Measurements from ENCODE around the gene ABL2. TPM values are rescaled to one million over a fixed set of nuclear protein-coding genes. Genes with fewer than 3 reads are reported as not detected.

The ABL2 gene
- total RNA-seq, 1 donor from 2014 or later = 35.8 TPM

DNA sequence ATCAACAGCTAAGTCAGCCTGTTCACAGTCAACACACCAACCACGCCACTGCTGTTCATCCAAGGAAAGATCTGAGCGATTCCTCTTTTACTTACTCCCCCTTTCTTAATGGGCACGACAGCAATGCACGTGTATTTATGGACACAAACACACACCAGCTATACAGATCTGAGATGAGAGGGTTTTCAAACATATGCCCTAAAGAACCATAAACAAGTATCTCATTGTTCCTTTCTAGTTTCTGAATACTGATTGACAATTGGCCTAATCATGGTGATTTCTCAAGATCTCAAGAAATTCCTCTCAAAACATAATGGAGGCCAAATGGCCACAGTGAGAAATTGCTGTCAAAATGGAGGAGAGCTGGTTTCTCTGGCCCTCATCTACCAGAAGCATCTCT, 129.6 kb downstream of the ABL2 start:
- no peak for FAIRE-seq
- peaks cover 6% of the 10 kb centered on the region for H3K36me3 ChIP-seq (ENCODE audit: control insufficient read depth, insufficient read depth, low read length)
- H3K4me3 ChIP-seq (ENCODE audit: low read depth, low read length) = no peak overlapping the region
- no peaks in the 10 kb centered on the region for H3K27me3 ChIP-seq (ENCODE audit: control insufficient read depth, insufficient read depth, low read length)
- DNase-seq (ENCODE audit: low read depth) = no peak
- TF ChIP-seq, protein P1, sequence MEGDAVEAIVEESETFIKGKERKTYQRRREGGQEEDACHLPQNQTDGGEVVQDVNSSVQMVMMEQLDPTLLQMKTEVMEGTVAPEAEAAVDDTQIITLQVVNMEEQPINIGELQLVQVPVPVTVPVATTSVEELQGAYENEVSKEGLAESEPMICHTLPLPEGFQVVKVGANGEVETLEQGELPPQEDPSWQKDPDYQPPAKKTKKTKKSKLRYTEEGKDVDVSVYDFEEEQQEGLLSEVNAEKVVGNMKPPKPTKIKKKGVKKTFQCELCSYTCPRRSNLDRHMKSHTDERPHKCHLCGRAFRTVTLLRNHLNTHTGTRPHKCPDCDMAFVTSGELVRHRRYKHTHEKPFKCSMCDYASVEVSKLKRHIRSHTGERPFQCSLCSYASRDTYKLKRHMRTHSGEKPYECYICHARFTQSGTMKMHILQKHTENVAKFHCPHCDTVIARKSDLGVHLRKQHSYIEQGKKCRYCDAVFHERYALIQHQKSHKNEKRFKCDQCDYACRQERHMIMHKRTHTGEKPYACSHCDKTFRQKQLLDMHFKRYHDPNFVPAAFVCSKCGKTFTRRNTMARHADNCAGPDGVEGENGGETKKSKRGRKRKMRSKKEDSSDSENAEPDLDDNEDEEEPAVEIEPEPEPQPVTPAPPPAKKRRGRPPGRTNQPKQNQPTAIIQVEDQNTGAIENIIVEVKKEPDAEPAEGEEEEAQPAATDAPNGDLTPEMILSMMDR (IDR thresholded peaks at IDR 0.05; ENCODE audit: insufficient read depth, low read length, severe bottlenecking) = no peak

GRCh38 chr1:179095924-179096323, 133.6 kb downstream of the ABL2 start:
- TF ChIP-seq, protein P1 (IDR thresholded peaks at IDR 0.05; ENCODE audit: insufficient read depth, low read length, severe bottlenecking) = no peak
- peaks cover 14% of the 10 kb centered on the region for H3K36me3 ChIP-seq (ENCODE audit: control insufficient read depth, insufficient read depth, low read length)
- no peak for FAIRE-seq

DNA sequence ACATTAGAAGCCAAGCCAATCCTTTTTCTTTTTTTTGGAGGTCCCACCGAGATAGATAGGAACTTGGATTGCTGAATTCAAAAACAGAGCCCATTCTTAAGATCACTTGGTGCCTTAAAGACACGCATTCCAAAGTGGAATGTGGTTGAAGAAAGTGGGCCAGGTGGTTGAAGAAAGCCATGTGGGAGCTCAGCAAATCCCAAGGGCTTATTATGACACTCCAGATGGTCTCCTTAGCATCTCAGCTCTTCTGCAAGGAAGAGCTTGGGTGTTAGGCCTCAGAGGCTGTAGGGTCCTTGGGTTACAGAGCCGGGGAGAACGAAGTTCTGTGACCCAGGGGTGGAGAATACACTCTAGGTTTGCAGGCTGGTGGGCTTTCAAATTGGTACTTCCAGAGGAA, 134.1 kb downstream of the ABL2 start:
- TF ChIP-seq, protein P1 (IDR thresholded peaks at IDR 0.05; ENCODE audit: insufficient read depth, low read length, severe bottlenecking) = no peak
- FAIRE-seq (no peak), DNase-seq (ENCODE audit: low read depth) (no peak)
- no peak overlapping the region for H3K4me3 ChIP-seq (ENCODE audit: low read depth, low read length)
- H3K27me3 ChIP-seq (ENCODE audit: control insufficient read depth, insufficient read depth, low read length) = no peaks in the 10 kb centered on the region
- H3K36me3 ChIP-seq (ENCODE audit: control insufficient read depth, insufficient read depth, low read length) = peaks cover 14% of the 10 kb centered on the region

More at GRCh38 chr1:179095924-179096323, 133.6 kb downstream of the ABL2 start:
- no peaks in the 10 kb centered on the region for H3K27me3 ChIP-seq (ENCODE audit: control insufficient read depth, insufficient read depth, low read length)
- H3K4me3 ChIP-seq (ENCODE audit: low read depth, low read length) = no peak overlapping the region
- no peak for DNase-seq (ENCODE audit: low read depth)

DNA sequence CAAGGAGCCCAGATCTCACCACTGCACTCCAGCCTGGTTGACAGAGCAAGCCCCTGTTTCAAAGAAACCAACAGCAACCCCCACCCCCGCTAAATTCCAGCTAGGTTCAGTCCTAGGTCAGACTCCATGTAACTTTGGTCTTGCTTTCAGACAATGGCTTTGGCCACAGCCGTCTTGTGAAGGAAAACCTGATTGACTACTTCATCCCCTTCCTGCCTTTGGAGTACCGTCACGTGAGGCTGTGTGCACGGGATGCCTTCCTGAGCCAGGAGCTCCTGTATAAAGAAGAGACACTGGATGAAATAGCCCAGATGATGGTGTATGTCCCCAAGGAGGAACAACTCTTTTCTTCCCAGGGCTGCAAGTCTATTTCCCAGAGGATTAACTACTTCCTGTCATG, 134.7 kb downstream of the ABL2 start:
- H3K36me3 ChIP-seq (ENCODE audit: control insufficient read depth, insufficient read depth, low read length) = peaks cover 14% of the 10 kb centered on the region
- no peak for FAIRE-seq
- H3K4me3 ChIP-seq (ENCODE audit: low read depth, low read length) = no peak overlapping the region
- TF ChIP-seq, protein P1 (IDR thresholded peaks at IDR 0.05; ENCODE audit: insufficient read depth, low read length, severe bottlenecking) = no peak
- DNase-seq (ENCODE audit: low read depth) = no peak
- no peaks in the 10 kb centered on the region for H3K27me3 ChIP-seq (ENCODE audit: control insufficient read depth, insufficient read depth, low read length)

DNA sequence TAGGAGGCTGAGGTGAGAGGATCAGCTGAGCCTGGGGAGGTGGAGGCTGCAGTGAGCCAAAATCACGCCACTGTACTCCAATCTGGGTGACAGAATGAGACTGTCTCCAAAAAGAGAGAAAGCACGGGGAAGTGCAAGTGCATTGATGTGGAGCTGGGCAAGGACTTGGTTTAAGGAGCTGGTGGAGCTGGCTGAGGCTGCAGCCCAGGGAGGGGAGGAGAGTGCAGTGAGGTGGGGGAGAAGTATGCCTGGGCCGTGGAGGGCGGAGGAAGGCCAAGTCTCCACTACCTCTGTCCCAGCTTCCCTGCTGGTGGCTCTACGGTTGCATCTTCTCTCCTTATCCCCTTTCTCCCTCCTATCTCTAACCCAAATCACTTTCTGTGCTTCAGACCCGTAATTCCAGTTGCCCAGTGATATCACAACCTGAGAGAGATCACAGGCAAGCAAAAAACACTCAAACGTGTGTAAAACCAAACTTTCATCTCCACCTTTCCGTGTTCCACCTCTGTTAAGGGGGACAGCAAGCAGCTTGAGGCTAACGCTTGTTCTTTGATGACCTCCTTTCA, 136.5 kb downstream of the ABL2 start:
- H3K36me3 ChIP-seq (ENCODE audit: control insufficient read depth, insufficient read depth, low read length) = peaks cover 14% of the 10 kb centered on the region
- H3K4me3 ChIP-seq (ENCODE audit: low read depth, low read length) = no peak overlapping the region
- FAIRE-seq (no peak), DNase-seq (ENCODE audit: low read depth) (no peak)
- H3K27me3 ChIP-seq (ENCODE audit: control insufficient read depth, insufficient read depth, low read length) = no peaks in the 10 kb centered on the region
- TF ChIP-seq, protein P1 (IDR thresholded peaks at IDR 0.05; ENCODE audit: insufficient read depth, low read length, severe bottlenecking) = no peak

DNA sequence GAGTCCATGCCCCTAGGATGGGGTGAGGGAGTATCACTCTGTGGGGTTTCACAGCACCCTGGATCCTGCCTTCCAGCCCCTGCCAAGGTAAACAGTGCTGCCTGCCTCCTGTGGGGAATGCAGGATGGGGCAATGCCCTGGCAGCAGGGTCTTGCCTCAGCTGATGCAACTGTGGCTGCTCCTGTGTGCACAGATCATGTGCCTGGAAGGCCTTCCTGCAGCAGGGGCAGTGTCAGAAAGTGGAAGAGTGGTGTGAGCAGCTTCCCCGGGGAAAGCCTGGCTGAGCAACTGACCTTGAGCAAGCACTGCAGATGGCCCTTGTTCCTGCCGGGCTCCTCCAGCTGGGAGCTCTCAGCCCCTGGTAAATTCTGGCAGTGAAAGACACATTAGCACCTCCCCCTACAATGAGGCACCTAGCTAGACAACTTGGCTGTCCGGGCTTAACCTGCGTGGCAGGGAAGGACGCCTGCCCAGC, 137.7 kb downstream of the ABL2 start:
- Histone ChIP-seq H3K4me3 (ENCODE audit: low read depth, low read length) (no peak overlapping the region), H3K27me3 (ENCODE audit: control insufficient read depth, insufficient read depth, low read length) (no peaks in the 10 kb centered on the region), H3K36me3 (ENCODE audit: control insufficient read depth, insufficient read depth, low read length) (peaks cover 12% of the 10 kb centered on the region)
- no peak for DNase-seq (ENCODE audit: low read depth)
- TF ChIP-seq, protein P1 (IDR thresholded peaks at IDR 0.05; ENCODE audit: insufficient read depth, low read length, severe bottlenecking) = no peak
- FAIRE-seq = no peak
